HG03066 (cell line): ENCODE results near the gene NEMP2.

Source experiments
- ATAC-seq: cut with Tn5 transposase; IDR thresholded peaks from one replicate; pipeline ENCODE4 v1.9.1; 2021; ENCODE audit warnings: low read depth; ENCODE audit not compliant: unreplicated experiment

Gene NEMP2

GRCh38 chr2:190561094-190561493 is 26.6 kb upstream of the NEMP2 start:
- ATAC-seq, result no peak

- ATAC-seq, result no peak
Observed at GRCh38 chr2:190554357-190555006, 20.0 kb upstream of the NEMP2 start.

GRCh38 chr2:190553254-190553653 is 18.7 kb upstream of the NEMP2 start:
- ATAC-seq, result no peak

GRCh38 chr2:190551928-190552327 is 17.4 kb upstream of the NEMP2 start:
- no peak for ATAC-seq

- no peak for ATAC-seq
Observed at GRCh38 chr2:190550137-190550536, 15.6 kb upstream of the NEMP2 start.

DNA sequence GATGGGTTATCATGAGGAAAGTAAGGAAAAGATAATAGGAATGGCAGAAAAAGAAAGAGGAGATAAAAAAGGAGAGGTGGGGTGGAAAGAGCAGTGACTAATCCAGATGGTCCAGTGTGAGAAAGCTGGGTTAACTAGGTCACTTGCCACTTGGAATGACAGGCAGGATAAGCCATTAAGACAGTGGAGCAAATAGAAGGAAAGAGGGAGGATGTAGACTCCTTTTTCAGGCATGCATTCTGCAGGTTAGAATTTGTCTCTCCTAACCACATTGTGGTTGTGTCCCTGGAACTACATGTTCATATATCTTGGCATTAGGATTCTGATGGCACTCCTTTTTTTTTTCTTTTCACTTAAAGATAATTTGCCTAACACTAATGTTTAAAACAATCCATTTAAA is 13.4 kb upstream of the NEMP2 start:
- no peak for ATAC-seq

- ATAC-seq, result no peak
Observed at GRCh38 chr2:190546734-190547133, 12.2 kb upstream of the NEMP2 start.

DNA sequence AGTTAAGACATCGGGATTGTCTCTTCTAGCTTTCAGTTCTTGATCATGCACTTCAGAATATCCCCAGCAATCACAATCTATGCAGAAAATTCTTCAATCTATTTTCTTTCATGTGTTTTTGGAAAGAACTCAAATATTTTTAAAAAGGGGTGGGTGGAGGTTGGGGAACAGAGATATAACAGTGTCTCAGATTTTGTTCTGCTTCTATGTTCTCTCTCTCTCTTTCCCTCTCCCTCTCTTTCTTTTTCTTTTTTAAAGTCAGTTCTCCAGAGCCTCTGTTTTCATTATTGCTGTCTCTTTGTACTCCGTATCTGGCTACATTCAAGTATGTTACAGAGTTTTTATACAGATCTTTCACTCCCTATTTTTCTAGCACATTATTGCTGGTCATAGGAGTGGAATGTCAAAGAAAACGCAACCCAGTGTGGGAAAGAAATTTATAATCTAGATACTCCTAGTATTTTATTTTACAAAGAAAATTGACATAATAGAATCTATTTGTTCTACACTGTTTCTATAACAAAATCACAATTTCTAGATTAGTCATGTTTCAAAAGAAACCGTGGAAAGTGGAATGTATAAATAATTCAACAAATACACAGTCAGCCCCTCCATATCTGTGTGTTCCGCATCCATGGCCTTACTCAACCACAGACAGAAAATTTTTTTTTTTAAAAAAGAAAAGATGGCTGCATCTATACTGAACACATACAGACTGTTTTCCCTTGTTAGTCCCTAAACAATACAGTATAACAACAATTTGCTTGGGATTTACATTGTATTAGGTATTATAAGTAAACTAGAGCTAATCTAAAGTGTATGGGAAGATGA is 11.2 kb upstream of the NEMP2 start:
- ATAC-seq, result no peak

- ATAC-seq, result no peak
Observed at GRCh38 chr2:190545093-190545492, 10.6 kb upstream of the NEMP2 start.

DNA sequence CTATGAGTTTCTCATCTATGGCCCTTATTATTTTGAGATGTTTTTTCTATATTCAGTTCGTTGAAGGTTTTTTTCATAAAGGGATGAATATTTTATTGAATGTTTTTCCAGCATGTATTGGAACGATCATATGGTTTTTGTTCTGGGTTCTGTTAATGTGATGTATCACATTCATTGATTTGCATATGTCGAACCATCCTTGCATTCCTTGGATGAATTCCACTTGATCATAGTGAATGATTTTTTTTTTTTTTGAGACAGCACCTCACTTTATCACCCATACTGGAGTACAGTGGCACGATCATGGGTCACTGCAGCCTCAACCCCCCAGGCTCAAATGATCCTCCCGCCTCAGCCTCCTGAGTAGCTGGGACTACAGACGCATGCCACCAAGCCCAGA is 5.5 kb upstream of the NEMP2 start:
- no peak for ATAC-seq

DNA sequence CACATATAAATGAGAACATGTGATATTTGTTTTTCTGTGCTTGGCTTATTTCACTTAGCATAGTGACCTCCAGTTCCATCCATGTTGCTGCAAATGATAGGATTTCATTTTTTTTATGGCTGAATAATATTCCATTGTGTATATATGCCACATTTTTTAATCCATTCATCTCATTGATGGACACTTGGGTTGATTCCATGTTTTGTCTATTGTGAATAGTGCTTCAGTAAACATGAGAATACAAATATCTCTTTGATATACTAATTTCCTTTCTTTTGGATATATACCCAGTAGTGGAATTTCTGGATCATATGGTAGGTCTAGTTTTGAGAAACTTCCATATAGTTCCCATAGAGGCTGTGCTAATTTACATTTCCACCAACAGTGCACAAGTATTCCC is 3.7 kb upstream of the NEMP2 start:
- ATAC-seq, result no peak

GRCh38 chr2:190537765-190538164 is 3.2 kb upstream of the NEMP2 start:
- ATAC-seq, result no peak

DNA sequence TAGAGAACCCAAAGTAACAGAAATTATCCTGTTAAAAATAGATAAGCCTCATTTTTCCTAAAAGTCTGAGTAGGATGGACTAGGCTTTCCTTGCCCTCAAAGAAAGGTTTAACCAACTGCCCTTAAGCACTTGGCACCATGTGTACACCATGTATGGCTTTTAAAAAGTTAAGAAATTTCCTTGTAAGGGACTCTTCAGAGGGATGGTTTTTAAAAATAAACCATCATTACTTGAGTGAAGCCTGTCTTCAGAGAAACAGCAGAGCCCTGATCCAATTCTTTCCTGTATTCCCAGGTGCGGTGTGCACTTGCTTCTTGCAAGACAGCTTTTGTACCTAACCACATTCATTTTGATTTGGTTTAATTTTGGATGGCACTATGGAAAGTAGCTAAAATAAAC is 1.1 kb upstream of the NEMP2 start:
- ATAC-seq, result no peak

DNA sequence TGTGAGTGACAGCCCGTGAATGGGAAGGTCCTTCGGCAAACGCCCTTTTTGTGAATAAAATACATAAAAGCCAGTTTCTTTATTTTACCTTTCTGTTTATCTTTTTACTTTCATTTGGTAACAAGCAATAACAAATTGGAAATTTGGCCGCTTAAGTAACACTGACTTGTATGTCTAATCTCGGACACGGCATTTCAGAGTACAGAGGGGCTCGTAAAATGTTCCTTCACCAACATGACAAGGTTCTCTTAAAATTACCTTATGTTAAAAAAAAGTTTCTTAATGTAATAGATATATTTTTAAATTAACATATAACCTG is 558 bp upstream of the NEMP2 start:
- no peak for ATAC-seq

- peak; percentile 18 for ATAC-seq
Observed at GRCh38 chr2:190533968-190534309, 583 bp downstream of the NEMP2 start.

DNA sequence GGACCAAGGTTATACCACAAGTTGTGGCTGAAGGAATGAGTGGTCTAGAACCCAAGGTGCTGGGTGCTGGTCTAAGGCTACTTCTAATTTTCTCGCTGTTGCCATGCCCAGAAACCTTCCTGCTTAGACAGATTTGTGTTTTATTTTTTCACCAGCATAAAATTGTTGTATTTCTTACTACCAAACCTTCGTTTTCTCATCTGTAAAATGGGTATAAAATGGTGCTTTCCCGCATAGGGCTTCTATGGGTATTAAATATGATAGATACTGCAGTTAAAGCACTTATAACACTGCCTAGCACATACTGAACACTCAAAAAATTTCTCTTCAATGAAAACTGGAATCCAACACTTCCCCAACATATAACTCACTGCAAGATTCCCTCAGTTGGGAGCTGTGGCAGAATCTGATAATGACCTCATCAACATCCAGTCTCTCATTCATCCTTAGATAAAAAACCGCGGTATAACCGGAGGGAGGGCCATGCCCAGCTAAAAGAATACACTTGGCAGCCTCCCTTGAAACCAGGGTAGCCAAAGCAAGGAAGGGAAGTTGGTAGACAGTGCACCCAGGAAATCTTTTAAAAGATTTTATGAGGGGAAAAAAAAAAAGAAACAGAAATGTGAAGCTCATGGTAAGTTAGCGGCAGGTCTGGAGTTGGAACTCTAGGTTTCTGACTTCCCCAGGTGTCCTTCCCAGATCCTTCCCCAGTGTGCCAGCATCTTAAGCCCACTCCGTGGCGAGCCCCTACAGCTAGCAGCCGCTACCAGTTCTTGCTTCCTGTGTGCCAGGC is 1.2 kb downstream of the NEMP2 start:
- no peak for ATAC-seq

- ATAC-seq, result no peak
Observed at GRCh38 chr2:190532581-190532980, 1.9 kb downstream of the NEMP2 start.

- no peak for ATAC-seq
Observed at GRCh38 chr2:190530248-190530900, 4.1 kb downstream of the NEMP2 start.

DNA sequence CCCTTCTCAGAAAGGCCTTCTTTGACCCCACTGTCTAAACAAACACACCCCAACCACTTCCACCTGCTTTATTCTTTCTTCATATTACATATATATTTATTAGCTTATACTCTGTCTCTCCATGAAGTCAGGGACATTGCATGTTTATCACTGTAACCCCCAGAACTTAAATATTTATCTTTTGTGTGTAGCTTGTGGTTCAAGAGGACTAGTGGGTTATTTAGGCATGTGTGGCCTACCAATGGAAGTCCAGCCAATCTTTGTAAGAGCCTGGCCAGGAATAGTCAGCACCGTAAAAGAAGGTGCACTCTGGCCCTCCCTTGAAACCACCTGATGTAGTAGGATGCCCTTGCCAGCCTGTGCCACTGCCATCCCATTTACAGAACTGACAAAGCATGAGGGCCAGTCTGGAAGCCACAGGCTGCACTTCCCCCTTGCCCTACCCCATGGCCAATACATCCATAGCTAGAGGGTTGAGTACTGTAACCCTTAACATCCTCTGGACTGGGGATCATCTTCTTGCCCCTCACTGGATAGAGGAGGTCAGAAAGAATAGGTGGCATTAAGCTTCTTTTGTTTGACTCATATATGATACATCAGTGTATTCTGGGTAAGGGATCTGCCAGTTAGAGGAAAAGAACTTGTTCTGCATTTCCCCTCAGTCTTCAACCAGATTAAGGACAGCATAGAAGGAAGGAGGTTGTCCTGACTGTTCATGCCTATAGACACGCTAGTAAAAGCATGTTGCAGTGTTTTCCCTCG is 4.9 kb downstream of the NEMP2 start:
- ATAC-seq, result no peak

- ATAC-seq, result no peak
Observed at GRCh38 chr2:190528521-190529001, 6.0 kb downstream of the NEMP2 start.
